Measurements from ENCODE around the gene AKT2. TPM values are rescaled to one million over a fixed set of nuclear protein-coding genes. Genes with fewer than 3 reads are reported as not detected.

AKT2 gene
- total and polyA plus RNA-seq, 4 donors, result 24.8 to 131 (median 89.3) TPM

- H3K4me1 ChIP-seq (ENCODE audit: control insufficient read depth in 1 of 2, insufficient read depth in 2 of 2, low read length in 2 of 2), result no peaks in the 10 kb centered on the region
- no peaks in the 10 kb centered on the region for H3K27me3 ChIP-seq (ENCODE audit: control insufficient read depth in 1 of 2, insufficient read depth in 2 of 2, low read length in 1 of 2)
- H3K9me3 ChIP-seq (ENCODE audit: control insufficient read depth, low read length), result no peaks in the 10 kb centered on the region
- no peak within 1 kb of the TSS for H3K27ac ChIP-seq (ENCODE audit: low read depth in 1 of 2, low read length in 2 of 2)
- no peak within 1 kb of the TSS for H3K4me3 ChIP-seq (ENCODE audit: low read length in 2 of 2)
- WGBS, 2 donors, result 3% methylated on average over 36 to 75 of the region's 75 CpGs
- ATAC-seq (ENCODE audit: low FRiP score), result no peak
- no peaks in the 10 kb centered on the region for H3K36me3 ChIP-seq (ENCODE audit: control insufficient read depth in 1 of 2, insufficient read depth in 2 of 2, low read length in 1 of 2)
- DNase-seq, result no peak
- intact Hi-C loops (cut with DNase I), result loop anchor here in 1 of 2 donors (5.0 kb wide), 1 partner anchor 371 kb away; the partner anchor contains the start of gene FBL
Measured at GRCh38 chr19:40217934-40218890, 66.9 kb downstream of the AKT2 start, which contains the start of gene TTC9B. TTC9B (minus strand) TSS chr19:40218384; CDS start chr19:40218381, 3 bp downstream.

- H3K27me3 ChIP-seq (ENCODE audit: control insufficient read depth in 1 of 2, insufficient read depth in 2 of 2, low read length in 1 of 2), result no peaks in the 10 kb centered on the region
- H3K36me3 ChIP-seq (ENCODE audit: control insufficient read depth in 1 of 2, insufficient read depth in 2 of 2, low read length in 1 of 2), result no peaks in the 10 kb centered on the region
- intact Hi-C loops (cut with DNase I), result loop anchor here in 1 of 2 donors (5.0 kb wide), 1 partner anchor 370 kb away; the partner anchor contains the start of gene FBL
- ATAC-seq (ENCODE audit: low FRiP score), result no peak
- no peak for DNase-seq
- H3K27ac ChIP-seq (ENCODE audit: low read depth in 1 of 2, low read length in 2 of 2), result no peak overlapping the region
- 7% methylated on average over 48 to 54 of the region's 54 CpGs for WGBS, 2 donors
- no peaks in the 10 kb centered on the region for H3K4me1 ChIP-seq (ENCODE audit: control insufficient read depth in 1 of 2, insufficient read depth in 2 of 2, low read length in 2 of 2)
- no peaks in the 10 kb centered on the region for H3K9me3 ChIP-seq (ENCODE audit: control insufficient read depth, low read length)
- no peak overlapping the region for H3K4me3 ChIP-seq (ENCODE audit: low read length in 2 of 2)
Measured at GRCh38 chr19:40217027-40217810, 67.9 kb downstream of the AKT2 start.

GRCh38 chr19:40216777-40217026, 68.4 kb downstream of the AKT2 start:
- H3K4me3 ChIP-seq (ENCODE audit: low read length in 2 of 2), result no peak overlapping the region
- intact Hi-C loops (cut with DNase I), result loop anchor here in 1 of 2 donors (5.0 kb wide), 1 partner anchor 369 kb away; the partner anchor contains the start of gene FBL
- 21 to 30% methylated on average over 9 of the region's 9 CpGs for WGBS, 2 donors
- no peaks in the 10 kb centered on the region for H3K36me3 ChIP-seq (ENCODE audit: control insufficient read depth in 1 of 2, insufficient read depth in 2 of 2, low read length in 1 of 2)
- no peaks in the 10 kb centered on the region for H3K27me3 ChIP-seq (ENCODE audit: control insufficient read depth in 1 of 2, insufficient read depth in 2 of 2, low read length in 1 of 2)
- H3K4me1 ChIP-seq (ENCODE audit: control insufficient read depth in 1 of 2, insufficient read depth in 2 of 2, low read length in 2 of 2), result no peaks in the 10 kb centered on the region
- H3K27ac ChIP-seq (ENCODE audit: low read depth in 1 of 2, low read length in 2 of 2), result no peak overlapping the region
- no peak for DNase-seq
- ATAC-seq (ENCODE audit: low FRiP score), result no peak
- H3K9me3 ChIP-seq (ENCODE audit: control insufficient read depth, low read length), result no peaks in the 10 kb centered on the region

- 41 to 46% methylated on average over 23 of the region's 23 CpGs for WGBS, 2 donors
- H3K4me1 ChIP-seq (ENCODE audit: control insufficient read depth in 1 of 2, insufficient read depth in 2 of 2, low read length in 2 of 2), result no peaks in the 10 kb centered on the region
Measured at GRCh38 chr19:40216013-40216776, 69.0 kb downstream of the AKT2 start.

GRCh38 chr19:40214936-40215335, 70.2 kb downstream of the AKT2 start:
- DNase-seq, result no peak
- Histone ChIP-seq H3K27me3 (ENCODE audit: control insufficient read depth in 1 of 2, insufficient read depth in 2 of 2, low read length in 1 of 2) (no peaks in the 10 kb centered on the region), H3K36me3 (ENCODE audit: control insufficient read depth in 1 of 2, insufficient read depth in 2 of 2, low read length in 1 of 2) (peaks cover 0 to 2% of the 10 kb centered on the region in 2 donors), H3K4me3 (ENCODE audit: low read length in 2 of 2) (no peak overlapping the region), H3K27ac (ENCODE audit: low read depth in 1 of 2, low read length in 2 of 2) (no peak overlapping the region), H3K4me1 (ENCODE audit: control insufficient read depth in 1 of 2, insufficient read depth in 2 of 2, low read length in 2 of 2) (no peaks in the 10 kb centered on the region), H3K9me3 (ENCODE audit: control insufficient read depth, low read length) (no peaks in the 10 kb centered on the region)
- intact Hi-C loops (cut with DNase I), result loop anchor here in 1 of 2 donors (5.0 kb wide), 1 partner anchor 368 kb away; the partner anchor contains the start of gene FBL
- no peak for ATAC-seq (ENCODE audit: low FRiP score)
- 85 to 90% methylated on average over 22 of the region's 22 CpGs for WGBS, 2 donors

More at GRCh38 chr19:40216013-40216776, 69.0 kb downstream of the AKT2 start:
- ATAC-seq (ENCODE audit: low FRiP score) (no peak), DNase-seq (no peak)
- H3K4me3 ChIP-seq (ENCODE audit: low read length in 2 of 2), result no peak overlapping the region
- no peaks in the 10 kb centered on the region for H3K36me3 ChIP-seq (ENCODE audit: control insufficient read depth in 1 of 2, insufficient read depth in 2 of 2, low read length in 1 of 2)
- H3K9me3 ChIP-seq (ENCODE audit: control insufficient read depth, low read length), result no peaks in the 10 kb centered on the region
- intact Hi-C loops (cut with DNase I), result loop anchor here in 1 of 2 donors (5.0 kb wide), 1 partner anchor 369 kb away; the partner anchor contains the start of gene FBL
- no peaks in the 10 kb centered on the region for H3K27me3 ChIP-seq (ENCODE audit: control insufficient read depth in 1 of 2, insufficient read depth in 2 of 2, low read length in 1 of 2)
- no peak overlapping the region for H3K27ac ChIP-seq (ENCODE audit: low read depth in 1 of 2, low read length in 2 of 2)

GRCh38 chr19:40213882-40214570, 71.1 kb downstream of the AKT2 start:
- 87 to 90% methylated on average over 48 to 50 of the region's 50 CpGs for WGBS, 2 donors
- ATAC-seq (ENCODE audit: low FRiP score), result no peak
- no peak for DNase-seq
- H3K36me3 ChIP-seq (ENCODE audit: control insufficient read depth in 1 of 2, insufficient read depth in 2 of 2, low read length in 1 of 2), result peaks cover 0 to 2% of the 10 kb centered on the region in 2 donors
- intact Hi-C loops (cut with DNase I), result no loop called here
- H3K4me1 ChIP-seq (ENCODE audit: control insufficient read depth in 1 of 2, insufficient read depth in 2 of 2, low read length in 2 of 2), result no peaks in the 10 kb centered on the region
- no peak overlapping the region for H3K4me3 ChIP-seq (ENCODE audit: low read length in 2 of 2)
- H3K9me3 ChIP-seq (ENCODE audit: control insufficient read depth, low read length), result no peaks in the 10 kb centered on the region
- no peak overlapping the region for H3K27ac ChIP-seq (ENCODE audit: low read depth in 1 of 2, low read length in 2 of 2)
- H3K27me3 ChIP-seq (ENCODE audit: control insufficient read depth in 1 of 2, insufficient read depth in 2 of 2, low read length in 1 of 2), result no peaks in the 10 kb centered on the region

DNA sequence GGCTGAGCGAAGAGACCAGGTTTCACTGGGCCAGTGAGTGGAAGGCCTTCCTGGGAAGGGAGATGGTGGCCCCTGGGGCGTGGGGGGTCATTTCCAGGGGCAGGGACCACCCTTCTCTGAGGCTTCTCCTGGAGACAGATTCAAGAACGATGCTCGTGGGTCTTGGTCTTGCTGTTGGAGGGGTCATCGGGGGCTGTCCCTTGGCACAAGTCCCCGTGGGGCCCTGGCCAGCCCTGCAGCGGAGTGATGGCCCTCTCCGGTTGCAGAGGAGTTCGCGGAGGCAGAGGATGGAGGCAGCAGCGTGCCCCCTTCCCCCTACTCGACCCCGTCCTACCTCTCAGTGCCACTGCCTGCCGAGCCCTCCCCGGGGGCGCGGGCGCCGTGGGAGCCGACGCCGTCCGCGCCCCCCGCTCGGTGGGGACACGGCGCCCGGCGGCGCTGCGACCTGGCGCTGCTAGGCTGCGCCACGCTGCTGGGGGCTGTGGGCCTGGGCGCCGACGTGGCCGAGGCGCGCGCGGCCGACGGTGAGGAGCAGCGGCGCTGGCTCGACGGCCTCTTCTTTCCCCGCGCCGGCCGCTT, 71.8 kb downstream of the AKT2 start:
- 82 to 85% methylated on average over 51 to 53 of the region's 53 CpGs for WGBS, 2 donors
- Histone ChIP-seq H3K27ac (ENCODE audit: low read depth in 1 of 2, low read length in 2 of 2) (no peak overlapping the region), H3K9me3 (ENCODE audit: control insufficient read depth, low read length) (no peaks in the 10 kb centered on the region), H3K4me1 (ENCODE audit: control insufficient read depth in 1 of 2, insufficient read depth in 2 of 2, low read length in 2 of 2) (no peaks in the 10 kb centered on the region), H3K36me3 (ENCODE audit: control insufficient read depth in 1 of 2, insufficient read depth in 2 of 2, low read length in 1 of 2) (peaks cover 0 to 2% of the 10 kb centered on the region in 2 donors), H3K27me3 (ENCODE audit: control insufficient read depth in 1 of 2, insufficient read depth in 2 of 2, low read length in 1 of 2) (no peaks in the 10 kb centered on the region), H3K4me3 (ENCODE audit: low read length in 2 of 2) (no peak overlapping the region)
- ATAC-seq (ENCODE audit: low FRiP score), result no peak
- intact Hi-C loops (cut with DNase I), result no loop called here
- no peak for DNase-seq

Data from aorta (tissue), 5 donors.